Brain microvascular endothelial cell (primary cell): ENCODE results near the gene FABP2.

Experiments
- DNase-seq: peaks from one replicate; pipeline ENCODE4 v3.0.0-alpha.2; 2020
- H3K27ac ChIP-seq: fragments of 250-450 bp; sonication (Bioruptor Pico); 2 replicates; pipeline ENCODE4 v1.5.1; 2020; ENCODE audit warnings: mild to moderate bottlenecking, moderate library complexity
- H3K27me3 ChIP-seq: fragments of 250-450 bp; sonication (Bioruptor Pico); replicated peaks from 2 replicates; pipeline ENCODE4 v1.5.1; 2020; ENCODE audit warnings: mild to moderate bottlenecking
- H3K36me3 ChIP-seq: fragments of 250-450 bp; sonication (Bioruptor Pico); replicated peaks from 2 replicates; pipeline ENCODE4 v1.5.1; 2020; ENCODE audit warnings: mild to moderate bottlenecking
- H3K4me3 ChIP-seq: 2 replicates; pipeline ENCODE4 v1.5.1; 2011; ENCODE audit warnings: low read depth, mild to moderate bottlenecking, control low read depth, low read length, moderate library complexity
- CTCF ChIP-seq: IDR thresholded peaks from 2 replicates; pipeline ENCODE4 v1.5.1; 2011; ENCODE audit warnings: low read depth, mild to moderate bottlenecking, moderate library complexity, low read length, control low read depth, inconsistent platforms; ENCODE audit errors: missing control alignments
- in situ Hi-C: cut with HindIII; loops from 2 replicates; pipeline ENCODE4 v1.10.0; 2017; ENCODE audit warnings: low sequenced_read_pairs, low pct_ligation_motif_present

FABP2 gene

GRCh38 chr4:119302073-119302832, 19.7 kb downstream of the FABP2 start:
- no peaks in the 10 kb centered on the region for H3K27me3 ChIP-seq
- no peak overlapping the region for H3K4me3 ChIP-seq
- no peak overlapping the region for H3K27ac ChIP-seq
- no peak for TF ChIP-seq CTCF
- peaks cover 1% of the 10 kb centered on the region for H3K36me3 ChIP-seq
- in situ Hi-C loops = no loop called here
- DNase-seq = no peak

- peak; percentile 30 for TF ChIP-seq CTCF
- H3K4me3 ChIP-seq = peak overlapping the region; percentile 89
- DNase-seq = peak; percentile 90
- no peaks in the 10 kb centered on the region for H3K27me3 ChIP-seq
- peaks cover 4% of the 10 kb centered on the region for H3K36me3 ChIP-seq
- in situ Hi-C loops = no loop called here
- H3K27ac ChIP-seq = peak overlapping the region; percentile 89
These were observed 21.6 kb downstream of the FABP2 start for GRCh38 chr4:119300101-119300978.

- peaks cover 4% of the 10 kb centered on the region for H3K36me3 ChIP-seq
- H3K27ac ChIP-seq = peak overlapping the region; percentile 89
- no peak for DNase-seq
- in situ Hi-C loops = no loop called here
- peak overlapping the region; percentile 89 for H3K4me3 ChIP-seq
- H3K27me3 ChIP-seq = no peaks in the 10 kb centered on the region
- no peak for TF ChIP-seq CTCF
These were observed 22.2 kb downstream of the FABP2 start for GRCh38 chr4:119299741-119300100.

GRCh38 chr4:119299260-119299671, 22.7 kb downstream of the FABP2 start:
- no peak for DNase-seq
- Histone ChIP-seq H3K27me3 (no peaks in the 10 kb centered on the region), H3K27ac (peak overlapping the region; percentile 89), H3K4me3 (peak overlapping the region; percentile 89), H3K36me3 (peaks cover 4% of the 10 kb centered on the region)
- TF ChIP-seq CTCF = no peak
- in situ Hi-C loops = no loop called here

GRCh38 chr4:119297795-119298194, 24.1 kb downstream of the FABP2 start:
- no peak for TF ChIP-seq CTCF
- H3K4me3 ChIP-seq = no peak overlapping the region
- peaks cover 5% of the 10 kb centered on the region for H3K36me3 ChIP-seq
- H3K27me3 ChIP-seq = no peaks in the 10 kb centered on the region
- no peak for DNase-seq
- in situ Hi-C loops = no loop called here
- H3K27ac ChIP-seq = no peak overlapping the region
